Limb (tissue), 2 donors: ENCODE measurements around the gene ABHD11.
A peak's percentile ranks its signal among the peaks of the same experiment; 100 is the strongest.
"Not testable (repeated sequence)": the region's sequence is repeated elsewhere in the genome, so short reads cannot be mapped to it uniquely, and the experiment has no call there.

Source experiments
- DNase-seq, 2 donors: peaks; one replicate each; pipeline ENCODE4 v3.0.0-alpha.2; 2016; ENCODE audit errors: extremely low spot score in 2 of 2

The ABHD11 gene

DNA sequence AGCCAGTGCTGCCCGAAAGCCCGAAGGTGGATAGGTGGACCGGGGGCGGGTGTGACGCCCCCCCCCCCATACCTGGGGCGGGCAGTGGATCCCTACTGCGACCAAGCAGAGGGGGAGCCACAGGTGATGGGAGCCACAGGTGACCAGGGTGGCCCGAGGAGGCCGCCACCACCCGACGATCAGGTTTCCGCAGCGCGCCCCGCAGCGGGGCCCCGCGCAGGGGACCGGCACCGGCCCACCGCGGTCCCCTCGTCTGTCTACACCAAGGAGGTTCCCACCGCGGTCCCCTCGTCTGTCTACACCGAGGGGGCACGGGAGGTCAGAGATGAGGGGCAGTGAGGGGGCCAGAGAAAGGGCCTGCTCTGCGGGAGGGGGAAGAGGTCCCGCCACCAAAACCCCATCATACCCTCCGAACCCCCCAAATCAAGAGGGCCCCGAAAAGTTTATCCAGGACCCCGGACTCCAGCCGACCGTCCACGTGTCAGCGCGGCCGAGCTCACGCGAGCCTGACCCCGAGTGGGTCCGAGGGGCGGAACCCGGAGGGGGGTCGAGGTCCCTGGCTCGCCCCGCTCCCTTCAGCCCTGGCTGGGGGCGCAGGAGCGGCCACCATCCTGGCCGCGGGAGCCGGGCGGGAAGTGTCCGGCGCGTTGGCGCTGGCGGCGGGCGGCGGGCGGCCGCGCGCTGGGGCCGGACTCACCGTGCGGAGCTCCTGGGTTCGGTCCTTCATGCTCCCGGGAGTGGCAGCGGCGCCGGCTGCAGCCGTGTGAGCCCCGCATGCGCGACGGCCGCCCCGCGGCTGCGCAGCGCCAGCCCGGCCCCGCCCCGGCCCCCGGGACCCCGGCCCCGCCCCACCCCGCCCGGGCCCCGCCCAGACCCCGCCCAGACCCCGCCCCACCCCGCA lies 19.4 kb downstream of the ABHD11 start, which contains the start of gene STX1A:
STX1A (minus strand) TSS at position 765 of the 901 bp plus-strand sequence; CDS start at position 727, 38 bp downstream.
- DNase-seq = peak in 1 of 2 donors; percentile 84

DNA sequence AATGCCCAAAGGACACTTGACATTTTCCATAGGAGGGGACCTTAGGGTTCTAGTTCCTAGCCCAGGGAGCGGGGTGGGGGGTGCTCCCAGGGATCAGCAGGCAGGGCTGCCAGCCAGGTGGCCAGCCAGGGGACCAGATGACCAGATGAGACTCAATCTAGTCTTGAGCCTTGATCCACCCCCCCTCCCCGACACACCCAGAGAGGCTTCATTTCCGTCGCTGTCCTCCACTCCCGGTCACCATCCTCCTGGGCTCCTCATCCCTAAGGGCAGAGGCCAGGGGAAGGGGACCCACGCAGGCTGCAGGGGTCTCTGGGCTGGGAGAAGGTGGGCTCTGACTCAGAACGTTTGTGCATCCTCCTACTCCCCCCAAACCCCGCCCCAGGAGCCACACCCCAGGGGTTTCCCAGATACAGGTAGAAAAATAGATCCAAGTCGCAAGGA lies 20.1 kb downstream of the ABHD11 start:
- no peak for DNase-seq

DNA sequence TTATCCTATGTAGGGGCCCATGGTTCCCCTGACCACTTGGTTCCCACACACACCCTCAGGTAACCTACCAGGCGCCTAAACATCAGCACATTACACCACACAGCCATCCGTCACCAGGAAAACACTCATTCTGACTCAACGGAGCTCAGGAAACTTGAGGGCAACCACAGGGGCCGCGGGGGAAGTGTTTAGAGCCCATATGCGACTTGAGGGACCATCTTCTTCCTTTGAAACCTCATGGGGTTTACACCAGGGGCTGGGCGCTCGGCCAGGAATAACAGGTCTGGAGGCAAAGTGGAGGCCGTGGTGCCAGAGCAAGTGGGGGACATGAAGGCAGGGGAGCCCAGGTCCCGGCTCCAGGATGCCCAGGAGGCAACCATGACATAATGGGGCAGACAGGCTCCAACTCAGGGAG lies 20.6 kb downstream of the ABHD11 start:
- no peak for DNase-seq

DNA sequence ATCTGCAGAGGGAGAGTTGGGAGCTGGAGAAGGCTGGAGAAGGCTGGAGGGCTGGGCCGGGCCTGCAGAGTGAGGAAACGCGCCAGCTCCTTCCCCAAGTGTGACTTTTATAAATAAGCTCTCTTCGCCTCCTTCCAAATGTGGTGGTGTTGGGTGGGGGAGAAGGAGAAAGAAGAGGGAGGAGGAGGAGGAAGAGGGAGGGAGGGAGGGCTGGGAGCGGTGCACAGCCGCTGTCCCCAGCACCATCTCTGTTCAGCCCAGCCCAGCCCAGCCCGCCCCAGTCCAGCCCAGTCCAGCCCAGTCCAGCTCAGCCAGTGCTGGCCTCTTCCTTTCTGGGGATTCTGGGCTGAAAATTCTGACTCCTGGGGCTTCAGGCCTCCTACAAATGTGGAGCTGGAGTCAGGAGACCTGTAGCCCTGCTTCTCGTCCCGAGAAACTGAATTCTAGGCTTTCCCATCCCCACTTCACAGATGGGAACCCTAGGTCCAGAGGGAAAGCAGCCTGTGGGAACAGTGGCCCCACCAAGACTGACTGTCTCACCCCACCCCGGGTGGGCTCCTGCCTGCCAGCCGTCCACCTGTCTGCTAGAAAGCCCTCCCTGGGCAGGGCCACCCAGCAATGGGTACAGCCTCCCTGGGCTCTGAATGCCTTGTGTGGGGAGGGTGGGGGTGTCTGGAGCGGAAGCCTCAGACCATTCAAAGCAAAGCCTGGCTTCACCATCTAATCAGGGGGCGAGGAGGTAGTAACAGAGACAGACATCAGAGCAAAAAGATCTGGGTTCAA lies 21.4 kb downstream of the ABHD11 start:
- no peak for DNase-seq

GRCh38 chr7:73716318-73716890 lies 22.2 kb downstream of the ABHD11 start:
- no peak for DNase-seq

- DNase-seq = peak; percentile 67 to 73
Measured at GRCh38 chr7:73715648-73716317, 22.8 kb downstream of the ABHD11 start.

- DNase-seq = not testable (repeated sequence)
Measured at GRCh38 chr7:73713319-73713718, 25.3 kb downstream of the ABHD11 start.

- DNase-seq = no peak
Measured at GRCh38 chr7:73712773-73713172, 25.8 kb downstream of the ABHD11 start.

- no peak for DNase-seq
Measured at GRCh38 chr7:73708961-73709549, 29.5 kb downstream of the ABHD11 start.

DNA sequence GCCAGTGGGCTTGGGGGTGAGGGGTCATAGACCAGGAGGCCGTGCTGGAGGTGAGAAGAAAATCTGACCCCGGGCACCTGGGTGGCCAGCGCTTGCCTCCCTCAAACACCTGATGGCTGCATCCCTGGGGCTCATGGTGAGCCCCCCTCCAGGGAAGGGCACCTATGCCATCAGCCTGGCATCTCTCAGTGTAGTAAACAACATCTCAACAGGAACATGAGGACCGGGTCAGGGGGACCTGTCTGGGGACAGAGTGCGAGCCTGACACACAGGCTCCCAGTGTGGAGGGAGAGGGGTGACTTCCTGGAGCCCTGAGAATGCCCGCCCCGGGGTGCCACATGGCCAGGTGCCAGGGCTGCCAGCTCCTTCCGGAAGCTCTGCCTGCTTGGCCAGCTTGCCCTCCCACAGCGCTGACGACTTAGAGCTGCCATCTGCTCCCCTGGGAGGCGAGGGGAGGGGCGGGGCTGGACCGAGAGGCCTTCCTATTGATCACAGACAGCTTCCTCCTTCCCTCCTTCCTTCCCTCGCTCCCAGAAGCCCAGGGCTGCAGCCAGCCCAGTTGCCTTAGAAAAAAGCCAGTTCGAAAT lies 31.5 kb downstream of the ABHD11 start:
- DNase-seq = no peak

- DNase-seq = no peak
Measured at GRCh38 chr7:73706126-73707044, 32.2 kb downstream of the ABHD11 start.

GRCh38 chr7:73705551-73705920 lies 33.1 kb downstream of the ABHD11 start:
- DNase-seq = no peak

DNA sequence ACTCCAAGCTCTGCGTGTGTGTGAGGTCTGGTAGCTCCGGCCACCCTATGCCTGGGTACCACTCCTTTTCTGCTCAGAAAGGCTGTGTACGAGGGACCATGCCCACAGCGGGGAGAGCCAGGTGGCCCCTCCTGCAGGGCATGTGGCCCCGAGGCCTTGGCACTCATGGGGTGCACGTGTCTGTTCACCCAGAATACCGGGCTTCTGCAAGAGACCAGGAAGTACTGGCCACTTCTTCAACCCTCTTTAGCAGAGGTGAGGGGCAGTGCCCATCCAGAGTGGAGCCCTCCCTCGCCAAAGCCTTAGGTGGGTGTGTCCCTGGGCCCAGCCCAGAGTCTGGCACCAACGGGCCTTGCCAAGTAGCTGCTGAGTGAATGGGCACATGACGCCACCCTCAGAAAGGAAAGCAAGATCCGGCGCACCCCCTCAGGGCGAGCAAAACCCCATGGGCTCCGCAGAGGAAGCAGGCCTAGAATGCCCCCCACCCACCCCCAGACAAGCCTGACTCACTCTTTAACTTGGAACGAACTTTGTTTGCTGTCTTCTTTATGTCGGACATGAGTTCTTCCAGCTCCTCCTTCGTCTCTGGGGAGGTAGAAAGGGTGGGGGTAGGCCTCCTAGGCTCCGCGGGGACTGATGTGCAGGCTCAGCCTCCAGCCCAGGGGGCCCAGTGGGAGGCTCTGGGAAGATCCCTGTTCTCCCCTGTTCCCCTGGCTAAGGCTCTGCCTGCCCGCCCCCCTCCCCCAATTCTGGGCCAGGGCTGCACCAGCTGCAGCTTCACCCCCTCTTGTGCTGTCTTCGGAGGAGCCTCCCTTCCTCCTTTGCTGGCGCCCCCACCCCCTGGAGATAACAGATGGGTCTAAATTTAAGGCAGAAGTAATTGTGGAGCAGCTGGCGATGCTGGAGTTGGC lies 33.7 kb downstream of the ABHD11 start:
- no peak for DNase-seq

- peak; percentile 84 to 90 for DNase-seq
Measured at GRCh38 chr7:73703757-73704639, 34.6 kb downstream of the ABHD11 start.

DNA sequence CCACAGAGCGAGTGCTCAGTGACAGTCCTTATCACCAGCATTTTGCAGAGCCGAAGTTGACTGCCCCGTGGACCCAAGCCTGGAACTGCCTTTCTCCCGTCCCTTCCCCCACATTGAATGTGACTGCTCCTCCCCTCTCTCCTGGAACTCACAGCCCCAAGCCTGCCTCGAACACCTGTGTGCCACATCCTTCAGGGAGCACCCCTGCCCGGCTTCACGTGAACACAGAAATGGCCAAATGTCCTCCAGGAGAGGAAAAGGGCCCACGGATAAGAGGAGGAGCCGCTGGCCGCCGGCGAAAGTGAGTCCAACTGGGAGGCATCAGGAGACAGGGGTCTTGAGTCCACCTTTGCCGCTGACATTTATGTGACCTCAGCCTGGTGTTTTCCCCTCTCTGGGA lies 35.4 kb downstream of the ABHD11 start:
- DNase-seq = no peak

DNA sequence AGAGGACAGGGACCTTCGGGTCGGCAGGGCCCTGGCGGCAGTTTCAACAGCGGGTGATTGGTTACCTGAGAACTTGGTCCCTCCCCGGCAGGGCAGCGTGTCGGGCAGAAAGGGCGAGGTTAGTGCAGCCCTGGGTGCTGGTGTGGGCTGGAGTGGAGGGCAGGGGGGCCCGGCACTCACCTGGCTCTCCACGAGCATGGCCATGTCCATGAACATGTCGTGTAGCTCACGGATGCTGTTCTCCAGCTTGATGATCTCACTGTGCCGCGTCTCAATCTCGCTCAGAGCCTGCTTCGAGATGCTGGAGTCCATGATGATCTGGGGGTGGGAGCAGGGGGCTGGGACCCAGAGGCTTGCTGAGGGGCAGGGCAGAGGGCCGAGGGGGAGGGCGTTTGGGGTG lies 35.9 kb downstream of the ABHD11 start:
- no peak for DNase-seq

- no peak for DNase-seq
Measured at GRCh38 chr7:73702226-73702625, 36.4 kb downstream of the ABHD11 start.
